ENCODE data around the gene POU6F1.

Gene POU6F1

GRCh38 chr12:51156245-51156765, 61.6 kb downstream of the POU6F1 start:
- no peak for DNase-seq (ENCODE audit: low spot score)

- DNase-seq (ENCODE audit: low spot score) = no peak
These were observed 64.9 kb downstream of the POU6F1 start for GRCh38 chr12:51152953-51153352.

- no peak for DNase-seq (ENCODE audit: low spot score)
These were observed 67.1 kb downstream of the POU6F1 start for GRCh38 chr12:51150777-51151176.

- no peak for DNase-seq (ENCODE audit: low spot score)
These were observed 70.6 kb downstream of the POU6F1 start for GRCh38 chr12:51147309-51147708.

GRCh38 chr12:51139292-51139844, 78.5 kb downstream of the POU6F1 start:
- no peak for DNase-seq (ENCODE audit: low spot score)
